HepG2 (cell line): ENCODE measurements around the gene IHH. TPM values are rescaled to one million over a fixed set of nuclear protein-coding genes. Genes with fewer than 3 reads are reported as not detected.

Experiments used
- AGO1 ChIP-seq: fragments of 200-400 bp; formaldehyde crosslinking; IDR thresholded peaks from 2 replicates; pipeline ENCODE4 v1.6.1; 2017; ENCODE audit warnings: mild to moderate bottlenecking, low read depth, low read length, moderate library complexity; ENCODE audit not compliant: poor library complexity, severe bottlenecking
- ATF2 ChIP-seq: sonication (generic); formaldehyde crosslinking; IDR thresholded peaks from 2 replicates; pipeline ENCODE4 v1.4.0; 2020; ENCODE audit warnings: missing genetic modification reagents
- BRD4 ChIP-seq: sonication (generic); formaldehyde crosslinking; IDR thresholded peaks from 2 replicates; pipeline ENCODE4 v1.4.0; 2020; ENCODE audit warnings: missing genetic modification reagents
- DMTF1 ChIP-seq: sonication (generic); formaldehyde crosslinking; IDR thresholded peaks from 2 replicates; pipeline ENCODE4 v1.4.0; 2020; ENCODE audit warnings: mild to moderate bottlenecking, missing genetic modification reagents
- E2F2 ChIP-seq: sonication (generic); formaldehyde crosslinking; IDR thresholded peaks from 2 replicates; pipeline ENCODE4 v1.4.0; 2020; ENCODE audit warnings: missing genetic modification reagents, borderline replicate concordance
- HHEX ChIP-seq: IDR thresholded peaks from 2 replicates; pipeline ENCODE4 v1.6.1; 2016; ENCODE audit warnings: control low read depth
- HNRNPK ChIP-seq: fragments of 200-400 bp; formaldehyde crosslinking; IDR thresholded peaks from 2 replicates; pipeline ENCODE4 v1.6.1; 2018; ENCODE audit warnings: low read length, low read depth, moderate library complexity, mild to moderate bottlenecking; ENCODE audit not compliant: poor library complexity, severe bottlenecking
- MED1 ChIP-seq: sonication (generic); formaldehyde crosslinking; IDR thresholded peaks from 2 replicates; pipeline ENCODE4 v1.4.0; 2020; ENCODE audit warnings: missing genetic modification reagents
- MIER2 ChIP-seq: IDR thresholded peaks from 2 replicates; pipeline ENCODE4 v1.6.1; 2016; ENCODE audit warnings: missing biosample characterization, missing genetic modification reagents
- MIER3 ChIP-seq: IDR thresholded peaks from 2 replicates; pipeline ENCODE4 v1.6.1; 2016; ENCODE audit warnings: missing compliant biosample characterization, borderline replicate concordance
- NR2C2 ChIP-seq: sonication (generic); formaldehyde crosslinking; IDR thresholded peaks from 2 replicates; pipeline ENCODE4 v1.4.0; 2020; ENCODE audit warnings: missing genetic modification reagents, mild to moderate bottlenecking, moderate library complexity, borderline replicate concordance
- NR3C1 ChIP-seq: sonication (generic); formaldehyde crosslinking; IDR thresholded peaks from 2 replicates; pipeline ENCODE4 v1.4.0; 2020; ENCODE audit warnings: missing genetic modification reagents
- RFXANK ChIP-seq: IDR thresholded peaks from 2 replicates; pipeline ENCODE4 v1.6.1; 2016
- SNAPC2 ChIP-seq: sonication (generic); formaldehyde crosslinking; IDR thresholded peaks from 2 replicates; pipeline ENCODE4 v1.8.1; 2022; ENCODE audit warnings: mild to moderate bottlenecking, missing genetic modification reagents
- TAF15 ChIP-seq: fragments of 200-400 bp; formaldehyde crosslinking; IDR thresholded peaks from one replicate; pipeline ENCODE4 v1.6.1; 2018; ENCODE audit warnings: mild to moderate bottlenecking, low read depth, low read length; ENCODE audit not compliant: poor library complexity, severe bottlenecking
- TFE3 ChIP-seq: IDR thresholded peaks from 2 replicates; pipeline ENCODE4 v1.6.1; 2016
- TOE1 ChIP-seq: sonication (generic); formaldehyde crosslinking; IDR thresholded peaks from 2 replicates; pipeline ENCODE4 v1.4.0; 2020; ENCODE audit warnings: mild to moderate bottlenecking, missing genetic modification reagents
- TOPORS ChIP-seq: sonication (generic); formaldehyde crosslinking; IDR thresholded peaks from 2 replicates; pipeline ENCODE4 v1.8.0; 2023; ENCODE audit warnings: mild to moderate bottlenecking, missing genetic modification reagents
- TRIM24 ChIP-seq: sonication (generic); formaldehyde crosslinking; IDR thresholded peaks from 2 replicates; pipeline ENCODE4 v1.8.0; 2022; ENCODE audit warnings: mild to moderate bottlenecking, missing genetic modification reagents
- ZNF331 ChIP-seq: sonication (generic); formaldehyde crosslinking; IDR thresholded peaks from 2 replicates; pipeline ENCODE4 v1.4.0; 2020; ENCODE audit warnings: missing genetic modification reagents
- ZNF704 ChIP-seq: sonication (generic); formaldehyde crosslinking; IDR thresholded peaks from 2 replicates; pipeline ENCODE4 v1.8.1; 2023; ENCODE audit warnings: mild to moderate bottlenecking, inconsistent platforms, moderate library complexity, missing genetic modification reagents, borderline replicate concordance
- ZNF879 ChIP-seq: sonication (generic); formaldehyde crosslinking; IDR thresholded peaks from 2 replicates; pipeline ENCODE4 v1.8.1; 2023; ENCODE audit warnings: missing genetic modification reagents
- ZSCAN9 ChIP-seq: IDR thresholded peaks from 2 replicates; pipeline ENCODE4 v1.6.1; 2016; ENCODE audit warnings: borderline replicate concordance
- polyA plus RNA-seq, 8 experiments: library from polyadenylated mRNA; depleted of rRNA in 3 of 8; stranded (reverse) in 7 of 8; unstranded in 1 of 8; fragments of >200 nt; fragmentation: Illumina TruSeq in 4 of 8; extraction: Trizol in 4 of 8; gene quantifications; 2 replicates each; pipeline versions ENCODE4 v1.2.1 to v1.2.3, GENCODE V29; 2011 to 2016; ENCODE audit warnings: low read depth in 4 of 8, missing spikeins in 1 of 8, mixed read lengths in 1 of 8; ENCODE audit not compliant: insufficient read depth in 1 of 8
- total RNA-seq, 5 experiments: library from RNA; depleted of rRNA; stranded (reverse); fragments of >200 nt; fragmentation: Illumina TruSeq; extraction: Trizol; gene quantifications; 2 replicates each; pipeline ENCODE4 v1.2.3, GENCODE V29; 2016; ENCODE audit warnings: low read depth in 1 of 5

IHH gene
- total and polyA plus RNA-seq, 2 of the 13 experiments (the other 11 are each of a cell fraction or from before 2014, with no cell fraction given) = 0.42 TPM; not detected in 1

GRCh38 chr2:219058541-219059374, 2.0 kb downstream of the IHH start (continued):
- TF ChIP-seq ZNF704 (CRISPR knock-in tag) = no peak; the same call in none of the 2 replicates
- TF ChIP-seq MIER3 (CRISPR knock-in tag) = peak; percentile 29; the same call in 1 of the 2 replicates
- peak; percentile 68 for TF ChIP-seq MIER2 (CRISPR knock-in tag)
- TF ChIP-seq TOPORS (CRISPR knock-in tag) = no peak
- peak; percentile 57; the same call in 1 of the 2 replicates for TF ChIP-seq BRD4 (CRISPR knock-in tag)
- TF ChIP-seq ZNF331 = peak; percentile 55; the same call in 1 of the 2 replicates
- TF ChIP-seq HNRNPK = peak; percentile 36
- no peak for TF ChIP-seq TOE1 (CRISPR knock-in tag)
- TF ChIP-seq DMTF1 (CRISPR knock-in tag) = no peak
- TF ChIP-seq E2F2 (CRISPR knock-in tag) = peak; percentile 56; the same call in 1 of the 2 replicates
- peak; percentile 52; the same call in 1 of the 2 replicates for TF ChIP-seq TFE3 (CRISPR knock-in tag)
- TF ChIP-seq NR3C1 (CRISPR knock-in tag) = no peak
- peak; percentile 52; the same call in 1 of the 2 replicates for TF ChIP-seq NR2C2 (CRISPR knock-in tag)
- TF ChIP-seq MED1 (CRISPR knock-in tag) = peak; percentile 71
- TF ChIP-seq TRIM24 (CRISPR knock-in tag) = no peak
- TF ChIP-seq HHEX = no peak
- no peak for TF ChIP-seq AGO1
- TF ChIP-seq ZNF879 (CRISPR knock-in tag) = no peak
- no peak for TF ChIP-seq RFXANK (CRISPR knock-in tag)
- TF ChIP-seq TAF15 = no peak
- peak; percentile 66; the same call in 1 of the 2 replicates for TF ChIP-seq ATF2 (CRISPR knock-in tag)
- TF ChIP-seq ZSCAN9 = no peak
- no peak for TF ChIP-seq SNAPC2
